GM12878 (cell line): ENCODE measurements around the gene GPATCH2L. TPM values are rescaled to one million over a fixed set of nuclear protein-coding genes. Genes with fewer than 3 reads are reported as not detected.

Experiments
- BMI1 ChIP-seq: fragments of 450-650 bp; IDR thresholded peaks from 2 replicates; pipeline ENCODE4 v1.6.1; 2016; ENCODE audit warnings: mild to moderate bottlenecking, moderate library complexity, borderline replicate concordance
- CBFB ChIP-seq: IDR thresholded peaks from 2 replicates; pipeline ENCODE4 v1.6.1; 2016; ENCODE audit warnings: antibody characterized with exemption, low read depth
- CBX5 ChIP-seq: sonication (generic); IDR thresholded peaks from 2 replicates; pipeline ENCODE4 v1.6.1; 2016; ENCODE audit warnings: low read depth, moderate library complexity, mild to moderate bottlenecking, inconsistent platforms
- DPF2 ChIP-seq: fragments of 450-650 bp; IDR thresholded peaks from 2 replicates; pipeline ENCODE4 v1.6.1; 2017; ENCODE audit warnings: mild to moderate bottlenecking
- FOXM1 ChIP-seq: IDR thresholded peaks from 2 replicates; pipeline ENCODE4 v1.6.1; 2012; ENCODE audit warnings: low read depth, mild to moderate bottlenecking, inconsistent platforms, low read length, moderate library complexity
- GABPA ChIP-seq: IDR thresholded peaks from 2 replicates; pipeline ENCODE4 v1.6.1; 2014; ENCODE audit warnings: antibody characterized with exemption, low read depth, mild to moderate bottlenecking, inconsistent platforms
- IKZF2 ChIP-seq, 2 experiments: fragments of 450-650 bp; IDR thresholded peaks; 2 replicates each; pipeline ENCODE4 v1.6.1; 2017; ENCODE audit warnings: mild to moderate bottlenecking in 2 of 2, moderate library complexity in 2 of 2
- MEF2A ChIP-seq: IDR thresholded peaks from 2 replicates; pipeline ENCODE4 v1.6.1; 2011; ENCODE audit warnings: low read depth, mild to moderate bottlenecking, low read length, moderate library complexity; ENCODE audit not compliant: insufficient read depth
- PAX8 ChIP-seq: fragments of 450-650 bp; IDR thresholded peaks from 2 replicates; pipeline ENCODE4 v1.6.1; 2017; ENCODE audit warnings: mild to moderate bottlenecking, moderate library complexity
- ZNF24 ChIP-seq: fragments of 450-650 bp; IDR thresholded peaks from 2 replicates; pipeline ENCODE4 v1.6.1; 2017; ENCODE audit warnings: antibody characterized with exemption, mild to moderate bottlenecking
- ZSCAN29 ChIP-seq: fragments of 450-650 bp; IDR thresholded peaks from 2 replicates; pipeline ENCODE4 v1.6.1; 2017; ENCODE audit warnings: mild to moderate bottlenecking, moderate library complexity
- polyA plus RNA-seq, 11 experiments: library from polyadenylated mRNA; depleted of rRNA in 4 of 11; unstranded in 6 of 11; stranded (reverse) in 5 of 11; fragments of >200 nt; fragmentation: Nextera tagmentation in 4 of 11; fragmentation: Illumina TruSeq in 1 of 11; extraction: Ambion mirVana in 4 of 11; extraction: Trizol in 1 of 11; gene quantifications; 1 replicate in 1 of 11; 2 replicates in 10 of 11; pipeline versions ENCODE4 v1.2.1 to v1.2.3, GENCODE V29; 2011 to 2016; ENCODE audit warnings: inconsistent platforms in 2 of 11, missing spikeins in 2 of 11, low read depth in 1 of 11
- total RNA-seq, 4 experiments: library from RNA; depleted of rRNA in 3 of 4; stranded (reverse); fragments of >200 nt in 3 of 4; fragmentation: Illumina TruSeq in 1 of 4; extraction: Trizol in 1 of 4; gene quantifications; 2 replicates each; pipeline versions ENCODE4 v1.2.1 to v1.2.3, GENCODE V29; 2013 to 2021
- TF ChIP-seq, protein P1 (sequence below): IDR thresholded peaks from 2 replicates; pipeline ENCODE4 v1.6.1; 2011; ENCODE audit warnings: borderline replicate concordance, low read depth, mild to moderate bottlenecking, moderate library complexity, low read length; ENCODE audit not compliant: insufficient read depth, poor library complexity, severe bottlenecking
- TF ChIP-seq, protein P2 (sequence below): fragments of 450-650 bp; IDR thresholded peaks from 2 replicates; pipeline ENCODE4 v1.6.1; 2017; ENCODE audit warnings: borderline replicate concordance
- TF ChIP-seq, protein P3 (sequence below): fragments of 450-650 bp; IDR thresholded peaks from 2 replicates; pipeline ENCODE4 v1.6.1; 2017; ENCODE audit warnings: low read depth, mild to moderate bottlenecking, moderate library complexity
- TF ChIP-seq, protein P4 (sequence below): fragments of 450-650 bp; IDR thresholded peaks from 2 replicates; pipeline ENCODE4 v1.6.1; 2017; ENCODE audit warnings: mild to moderate bottlenecking, moderate library complexity
- TF ChIP-seq, protein P5 (sequence below): fragments of 450-650 bp; IDR thresholded peaks from 2 replicates; pipeline ENCODE4 v1.6.1; 2016; ENCODE audit warnings: mild to moderate bottlenecking

GPATCH2L gene
- total and polyA plus RNA-seq, 10 of the 15 experiments (the other 5 are each of a cell fraction or from before 2014, with no cell fraction given): 9.1 to 50.9 (median 24.4) TPM

DNA sequence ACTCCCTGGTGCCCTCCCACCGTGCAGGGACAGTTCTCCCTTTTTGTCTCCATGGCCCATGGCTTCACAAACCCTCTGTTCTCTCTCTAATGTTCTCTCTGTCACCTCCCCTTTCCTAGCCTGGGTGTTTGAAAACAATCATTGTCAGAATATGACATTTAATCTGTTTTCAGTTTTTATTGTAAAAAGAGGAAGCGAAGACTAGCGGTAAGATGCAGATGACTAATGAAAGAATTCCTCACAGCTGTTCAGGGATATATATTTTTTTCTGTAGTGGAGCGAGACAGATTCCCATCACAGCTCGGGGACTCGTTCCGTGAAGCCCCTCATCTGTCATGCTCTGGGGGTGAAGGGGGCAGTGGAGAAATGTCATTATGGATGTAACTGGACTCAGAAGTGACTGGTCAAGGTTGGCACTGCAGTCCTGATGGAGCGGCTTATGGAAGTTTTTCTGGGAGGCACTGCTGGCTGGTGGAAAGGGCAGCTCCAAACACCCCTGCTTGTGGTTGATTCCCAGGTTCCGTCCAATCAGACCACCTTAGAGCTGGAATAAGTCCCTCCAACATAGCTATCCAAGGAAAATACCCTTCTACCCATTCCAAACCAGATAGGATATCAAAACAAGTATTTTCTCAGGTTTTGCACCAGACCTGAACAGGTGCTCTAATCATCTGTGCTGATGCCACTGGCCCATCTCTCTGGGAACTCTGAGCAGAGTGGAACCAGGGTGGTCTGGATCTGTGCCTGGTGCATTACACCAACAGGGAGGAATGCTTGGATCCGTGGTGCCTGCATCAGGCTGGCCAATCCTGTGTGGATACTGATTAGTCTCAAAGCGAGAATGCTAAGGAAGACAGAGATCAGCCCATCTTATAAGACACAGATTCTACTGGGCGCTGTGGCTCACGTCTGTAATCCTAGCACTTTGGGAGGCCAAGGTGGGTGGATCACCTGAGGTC lies 84.7 kb downstream of the GPATCH2L start (continued):
- TF ChIP-seq MEF2A: peak; percentile 52; the same call in 1 of the 2 replicates
- peak; percentile 92 for TF ChIP-seq DPF2
- peak; percentile 99 for TF ChIP-seq IKZF2 (IDR thresholded peaks at IDR 0.05)
- no peak for TF ChIP-seq ZSCAN29
- peak; percentile 37; the same call in 1 of the 2 replicates for TF ChIP-seq ZNF24
- TF ChIP-seq CBX5: peak; percentile 47; the same call in 1 of the 2 replicates
- TF ChIP-seq FOXM1: peak; percentile 73; the same call in 1 of the 2 replicates
- TF ChIP-seq, protein P1, sequence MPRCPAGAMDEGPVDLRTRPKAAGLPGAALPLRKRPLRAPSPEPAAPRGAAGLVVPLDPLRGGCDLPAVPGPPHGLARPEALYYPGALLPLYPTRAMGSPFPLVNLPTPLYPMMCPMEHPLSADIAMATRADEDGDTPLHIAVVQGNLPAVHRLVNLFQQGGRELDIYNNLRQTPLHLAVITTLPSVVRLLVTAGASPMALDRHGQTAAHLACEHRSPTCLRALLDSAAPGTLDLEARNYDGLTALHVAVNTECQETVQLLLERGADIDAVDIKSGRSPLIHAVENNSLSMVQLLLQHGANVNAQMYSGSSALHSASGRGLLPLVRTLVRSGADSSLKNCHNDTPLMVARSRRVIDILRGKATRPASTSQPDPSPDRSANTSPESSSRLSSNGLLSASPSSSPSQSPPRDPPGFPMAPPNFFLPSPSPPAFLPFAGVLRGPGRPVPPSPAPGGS: no peak
- TF ChIP-seq, protein P2, sequence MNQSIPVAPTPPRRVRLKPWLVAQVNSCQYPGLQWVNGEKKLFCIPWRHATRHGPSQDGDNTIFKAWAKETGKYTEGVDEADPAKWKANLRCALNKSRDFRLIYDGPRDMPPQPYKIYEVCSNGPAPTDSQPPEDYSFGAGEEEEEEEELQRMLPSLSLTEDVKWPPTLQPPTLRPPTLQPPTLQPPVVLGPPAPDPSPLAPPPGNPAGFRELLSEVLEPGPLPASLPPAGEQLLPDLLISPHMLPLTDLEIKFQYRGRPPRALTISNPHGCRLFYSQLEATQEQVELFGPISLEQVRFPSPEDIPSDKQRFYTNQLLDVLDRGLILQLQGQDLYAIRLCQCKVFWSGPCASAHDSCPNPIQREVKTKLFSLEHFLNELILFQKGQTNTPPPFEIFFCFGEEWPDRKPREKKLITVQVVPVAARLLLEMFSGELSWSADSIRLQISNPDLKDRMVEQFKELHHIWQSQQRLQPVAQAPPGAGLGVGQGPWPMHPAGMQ: no peak
- TF ChIP-seq GABPA: no peak
- TF ChIP-seq, protein P3, sequence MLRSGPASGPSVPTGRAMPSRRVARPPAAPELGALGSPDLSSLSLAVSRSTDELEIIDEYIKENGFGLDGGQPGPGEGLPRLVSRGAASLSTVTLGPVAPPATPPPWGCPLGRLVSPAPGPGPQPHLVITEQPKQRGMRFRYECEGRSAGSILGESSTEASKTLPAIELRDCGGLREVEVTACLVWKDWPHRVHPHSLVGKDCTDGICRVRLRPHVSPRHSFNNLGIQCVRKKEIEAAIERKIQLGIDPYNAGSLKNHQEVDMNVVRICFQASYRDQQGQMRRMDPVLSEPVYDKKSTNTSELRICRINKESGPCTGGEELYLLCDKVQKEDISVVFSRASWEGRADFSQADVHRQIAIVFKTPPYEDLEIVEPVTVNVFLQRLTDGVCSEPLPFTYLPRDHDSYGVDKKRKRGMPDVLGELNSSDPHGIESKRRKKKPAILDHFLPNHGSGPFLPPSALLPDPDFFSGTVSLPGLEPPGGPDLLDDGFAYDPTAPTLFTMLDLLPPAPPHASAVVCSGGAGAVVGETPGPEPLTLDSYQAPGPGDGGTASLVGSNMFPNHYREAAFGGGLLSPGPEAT: peak; percentile 95
- TF ChIP-seq, protein P4, sequence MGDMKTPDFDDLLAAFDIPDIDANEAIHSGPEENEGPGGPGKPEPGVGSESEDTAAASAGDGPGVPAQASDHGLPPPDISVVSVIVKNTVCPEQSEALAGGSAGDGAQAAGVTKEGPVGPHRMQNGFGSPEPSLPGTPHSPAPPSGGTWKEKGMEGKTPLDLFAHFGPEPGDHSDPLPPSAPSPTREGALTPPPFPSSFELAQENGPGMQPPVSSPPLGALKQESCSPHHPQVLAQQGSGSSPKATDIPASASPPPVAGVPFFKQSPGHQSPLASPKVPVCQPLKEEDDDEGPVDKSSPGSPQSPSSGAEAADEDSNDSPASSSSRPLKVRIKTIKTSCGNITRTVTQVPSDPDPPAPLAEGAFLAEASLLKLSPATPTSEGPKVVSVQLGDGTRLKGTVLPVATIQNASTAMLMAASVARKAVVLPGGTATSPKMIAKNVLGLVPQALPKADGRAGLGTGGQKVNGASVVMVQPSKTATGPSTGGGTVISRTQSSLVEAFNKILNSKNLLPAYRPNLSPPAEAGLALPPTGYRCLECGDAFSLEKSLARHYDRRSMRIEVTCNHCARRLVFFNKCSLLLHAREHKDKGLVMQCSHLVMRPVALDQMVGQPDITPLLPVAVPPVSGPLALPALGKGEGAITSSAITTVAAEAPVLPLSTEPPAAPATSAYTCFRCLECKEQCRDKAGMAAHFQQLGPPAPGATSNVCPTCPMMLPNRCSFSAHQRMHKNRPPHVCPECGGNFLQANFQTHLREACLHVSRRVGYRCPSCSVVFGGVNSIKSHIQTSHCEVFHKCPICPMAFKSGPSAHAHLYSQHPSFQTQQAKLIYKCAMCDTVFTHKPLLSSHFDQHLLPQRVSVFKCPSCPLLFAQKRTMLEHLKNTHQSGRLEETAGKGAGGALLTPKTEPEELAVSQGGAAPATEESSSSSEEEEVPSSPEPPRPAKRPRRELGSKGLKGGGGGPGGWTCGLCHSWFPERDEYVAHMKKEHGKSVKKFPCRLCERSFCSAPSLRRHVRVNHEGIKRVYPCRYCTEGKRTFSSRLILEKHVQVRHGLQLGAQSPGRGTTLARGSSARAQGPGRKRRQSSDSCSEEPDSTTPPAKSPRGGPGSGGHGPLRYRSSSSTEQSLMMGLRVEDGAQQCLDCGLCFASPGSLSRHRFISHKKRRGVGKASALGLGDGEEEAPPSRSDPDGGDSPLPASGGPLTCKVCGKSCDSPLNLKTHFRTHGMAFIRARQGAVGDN: 0 out of 2 replicates have a peak, but pooled peaks have one; percentile 19
- TF ChIP-seq, protein P5, sequence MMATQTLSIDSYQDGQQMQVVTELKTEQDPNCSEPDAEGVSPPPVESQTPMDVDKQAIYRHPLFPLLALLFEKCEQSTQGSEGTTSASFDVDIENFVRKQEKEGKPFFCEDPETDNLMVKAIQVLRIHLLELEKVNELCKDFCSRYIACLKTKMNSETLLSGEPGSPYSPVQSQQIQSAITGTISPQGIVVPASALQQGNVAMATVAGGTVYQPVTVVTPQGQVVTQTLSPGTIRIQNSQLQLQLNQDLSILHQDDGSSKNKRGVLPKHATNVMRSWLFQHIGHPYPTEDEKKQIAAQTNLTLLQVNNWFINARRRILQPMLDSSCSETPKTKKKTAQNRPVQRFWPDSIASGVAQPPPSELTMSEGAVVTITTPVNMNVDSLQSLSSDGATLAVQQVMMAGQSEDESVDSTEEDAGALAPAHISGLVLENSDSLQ: peak; percentile 54; the same call in 1 of the 2 replicates
- no peak for TF ChIP-seq PAX8
- no peak for TF ChIP-seq CBFB
- peak; percentile 57 for TF ChIP-seq BMI1
